ENCODE measurements around the gene TARS1. TPM values are rescaled to one million over a fixed set of nuclear protein-coding genes. Genes with fewer than 3 reads are reported as not detected.

The TARS1 gene
- polyA plus RNA-seq, 1 experiment: 121 TPM

DNA sequence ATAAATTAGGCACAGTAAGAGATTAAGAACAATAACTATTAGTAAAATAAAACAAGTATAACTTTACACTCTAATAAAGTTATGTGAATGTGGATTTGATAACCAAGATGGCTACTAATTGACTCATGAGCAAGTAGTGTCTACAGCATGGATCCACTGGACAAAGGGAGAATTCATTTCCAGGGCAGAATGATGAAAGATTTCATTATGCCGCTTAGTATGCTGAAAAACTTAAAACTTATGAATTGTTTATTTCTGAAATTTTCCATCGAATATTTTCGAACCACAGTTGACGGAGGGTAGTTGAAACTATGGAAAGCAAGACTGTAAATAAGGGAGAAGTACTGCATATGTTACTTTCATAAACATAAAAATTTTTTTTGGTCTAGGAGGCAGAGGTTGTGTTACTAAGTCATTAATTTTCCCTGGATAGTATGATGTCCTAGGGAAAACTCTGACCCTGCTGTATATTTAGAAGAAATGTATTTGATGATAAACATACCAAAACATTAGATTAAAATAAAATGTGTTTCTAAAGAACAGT lies 24.9 kb upstream of the TARS1 start:
- no peak for DNase-seq (ENCODE audit: low read depth)
- Histone ChIP-seq H3K4me3 (ENCODE audit: low read depth, low read length) (no peak overlapping the region), H3K27me3 (ENCODE audit: control insufficient read depth, insufficient read depth, low read length) (no peaks in the 10 kb centered on the region), H3K36me3 (ENCODE audit: control insufficient read depth, insufficient read depth, low read length) (no peaks in the 10 kb centered on the region)
- TF ChIP-seq, protein P1, sequence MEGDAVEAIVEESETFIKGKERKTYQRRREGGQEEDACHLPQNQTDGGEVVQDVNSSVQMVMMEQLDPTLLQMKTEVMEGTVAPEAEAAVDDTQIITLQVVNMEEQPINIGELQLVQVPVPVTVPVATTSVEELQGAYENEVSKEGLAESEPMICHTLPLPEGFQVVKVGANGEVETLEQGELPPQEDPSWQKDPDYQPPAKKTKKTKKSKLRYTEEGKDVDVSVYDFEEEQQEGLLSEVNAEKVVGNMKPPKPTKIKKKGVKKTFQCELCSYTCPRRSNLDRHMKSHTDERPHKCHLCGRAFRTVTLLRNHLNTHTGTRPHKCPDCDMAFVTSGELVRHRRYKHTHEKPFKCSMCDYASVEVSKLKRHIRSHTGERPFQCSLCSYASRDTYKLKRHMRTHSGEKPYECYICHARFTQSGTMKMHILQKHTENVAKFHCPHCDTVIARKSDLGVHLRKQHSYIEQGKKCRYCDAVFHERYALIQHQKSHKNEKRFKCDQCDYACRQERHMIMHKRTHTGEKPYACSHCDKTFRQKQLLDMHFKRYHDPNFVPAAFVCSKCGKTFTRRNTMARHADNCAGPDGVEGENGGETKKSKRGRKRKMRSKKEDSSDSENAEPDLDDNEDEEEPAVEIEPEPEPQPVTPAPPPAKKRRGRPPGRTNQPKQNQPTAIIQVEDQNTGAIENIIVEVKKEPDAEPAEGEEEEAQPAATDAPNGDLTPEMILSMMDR (IDR thresholded peaks at IDR 0.05; ENCODE audit: insufficient read depth, low read depth, low read length): no peak
- POLR2A ChIA-PET: no interaction called here
- CTCF ChIA-PET: no interaction called here

DNA sequence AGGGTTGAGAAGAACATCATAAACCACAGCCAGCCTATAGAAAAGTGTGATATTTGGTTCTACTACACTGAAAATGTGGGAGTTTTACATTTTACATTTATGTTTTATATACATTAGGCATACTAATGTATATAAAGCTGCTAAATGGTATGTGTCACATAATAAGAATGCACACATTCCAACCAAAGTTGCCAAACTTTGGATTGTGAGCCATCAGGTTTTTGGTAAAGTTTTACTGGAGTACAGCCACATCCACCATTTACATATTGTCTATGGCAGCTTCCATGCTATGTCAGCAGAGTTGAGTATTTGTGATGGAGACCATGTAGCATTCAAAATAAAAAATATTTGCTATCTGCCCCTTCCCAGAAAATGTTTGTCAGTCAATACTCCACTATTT lies 23.1 kb upstream of the TARS1 start:
- Histone ChIP-seq H3K4me3 (ENCODE audit: low read depth, low read length) (no peak overlapping the region), H3K27me3 (ENCODE audit: control insufficient read depth, insufficient read depth, low read length) (no peaks in the 10 kb centered on the region), H3K36me3 (ENCODE audit: control insufficient read depth, insufficient read depth, low read length) (no peaks in the 10 kb centered on the region)
- TF ChIP-seq, protein P1 (IDR thresholded peaks at IDR 0.05; ENCODE audit: insufficient read depth, low read depth, low read length): no peak
- CTCF ChIA-PET: interaction anchor here (1.5 kb wide), 3 partner anchors 9 to 710 kb away, joined by 3 to 6 read pairs (median 4); no protein-coding TSS in a partner anchor
- POLR2A ChIA-PET: no interaction called here
- no peak for DNase-seq (ENCODE audit: low read depth)

GRCh38 chr5:33420946-33421345 lies 19.8 kb upstream of the TARS1 start:
- POLR2A ChIA-PET: no interaction called here
- H3K4me3 ChIP-seq (ENCODE audit: low read depth, low read length): no peak overlapping the region
- CTCF ChIA-PET: interaction anchor here (0.6 to 1.5 kb wide), 4 partner anchors 120 to 831 kb away, joined by 3 to 4 read pairs (median 3); no protein-coding TSS in a partner anchor
- TF ChIP-seq, protein P1 (IDR thresholded peaks at IDR 0.05; ENCODE audit: insufficient read depth, low read depth, low read length): no peak
- DNase-seq (ENCODE audit: low read depth): no peak
- no peaks in the 10 kb centered on the region for H3K36me3 ChIP-seq (ENCODE audit: control insufficient read depth, insufficient read depth, low read length)
- H3K27me3 ChIP-seq (ENCODE audit: control insufficient read depth, insufficient read depth, low read length): no peaks in the 10 kb centered on the region

DNA sequence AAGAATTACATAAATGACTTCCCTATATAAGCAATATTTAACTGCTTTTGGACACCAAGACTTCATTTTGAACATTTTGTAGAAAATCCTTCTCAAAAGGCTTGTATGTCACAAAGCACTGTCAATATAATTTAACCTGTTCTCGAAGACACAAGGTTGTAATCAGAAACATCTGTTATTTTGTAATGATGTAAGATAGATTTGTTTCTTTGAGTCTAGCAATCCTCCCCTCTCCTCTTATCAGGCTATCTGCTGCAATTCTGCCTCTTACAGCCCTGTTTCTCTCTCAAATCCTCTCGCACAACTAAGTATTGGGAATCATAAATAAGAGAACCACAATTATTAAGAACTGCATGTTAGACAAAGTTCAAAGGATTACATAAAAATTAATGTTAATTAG lies 18.6 kb upstream of the TARS1 start:
- ChIA-PET CTCF (interaction anchor here (0.6 to 1.6 kb wide), 16 partner anchors 9 to 1151 kb away, joined by 3 to 6 read pairs (median 3); no protein-coding TSS in a partner anchor), POLR2A (no interaction called here)
- TF ChIP-seq, protein P1 (IDR thresholded peaks at IDR 0.05; ENCODE audit: insufficient read depth, low read depth, low read length): no peak
- Histone ChIP-seq H3K4me3 (ENCODE audit: low read depth, low read length) (no peak overlapping the region), H3K36me3 (ENCODE audit: control insufficient read depth, insufficient read depth, low read length) (no peaks in the 10 kb centered on the region), H3K27me3 (ENCODE audit: control insufficient read depth, insufficient read depth, low read length) (no peaks in the 10 kb centered on the region)
- DNase-seq (ENCODE audit: low read depth): no peak

DNA sequence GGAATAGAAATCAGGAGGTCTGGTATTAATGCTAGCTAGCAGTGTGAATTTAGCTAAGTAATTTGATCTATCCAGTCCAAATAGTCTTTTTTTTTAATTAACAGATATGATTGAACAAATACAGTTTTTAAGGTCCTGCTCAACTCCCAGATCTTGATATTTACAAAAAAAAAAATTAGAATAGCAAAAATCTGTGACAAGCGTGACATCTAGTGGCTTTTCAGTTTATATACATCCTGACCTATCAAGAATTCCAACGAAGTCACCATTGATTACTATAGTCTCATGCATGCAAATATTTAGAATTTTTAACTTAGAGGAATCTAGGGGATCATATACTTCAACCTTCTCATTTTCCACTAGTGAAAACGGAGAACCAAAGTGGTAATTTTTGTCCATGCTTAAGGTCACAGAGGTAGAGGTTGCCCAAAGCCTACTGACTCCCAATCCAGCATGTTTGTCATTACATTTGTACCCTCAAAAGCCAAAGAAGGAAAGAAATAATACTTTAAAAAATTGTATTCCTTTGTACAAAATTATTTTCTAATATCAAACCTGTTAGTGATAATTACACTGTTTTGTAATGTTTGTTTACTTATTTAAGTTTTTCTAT lies 17.6 kb upstream of the TARS1 start:
- no peaks in the 10 kb centered on the region for H3K27me3 ChIP-seq (ENCODE audit: control insufficient read depth, insufficient read depth, low read length)
- H3K36me3 ChIP-seq (ENCODE audit: control insufficient read depth, insufficient read depth, low read length): no peaks in the 10 kb centered on the region
- DNase-seq (ENCODE audit: low read depth): no peak
- H3K4me3 ChIP-seq (ENCODE audit: low read depth, low read length): no peak overlapping the region
- ChIA-PET CTCF (interaction anchor here (0.6 to 1.6 kb wide), 19 partner anchors 8 to 1152 kb away, joined by 3 to 6 read pairs (median 3); no protein-coding TSS in a partner anchor), POLR2A (interaction anchor here (0.7 kb wide), 1 partner anchor 833 kb away, joined by 7 read pairs; no protein-coding TSS in a partner anchor)
- TF ChIP-seq, protein P1 (IDR thresholded peaks at IDR 0.05; ENCODE audit: insufficient read depth, low read depth, low read length): peak; percentile 38

All from BJ (cell line).